Upper lobe of left lung (tissue), 4 donors: ENCODE measurements around the gene DNAJB11.
A peak's percentile ranks its signal among the peaks of the same experiment; 100 is the strongest.

ENCODE experiments used
- CTCF ChIP-seq, 6 experiments: fragments of 450-650 bp in 4 of 6; fragments of 200-600 bp in 2 of 6; sonication (generic) in 2 of 6; IDR thresholded peaks; one replicate each; pipeline ENCODE4 v1.5.1; 2016 to 2019; ENCODE audit warnings: antibody characterized with exemption in 6 of 6
- POLR2A ChIP-seq, 4 donors: fragments of 450-650 bp; IDR thresholded peaks; one replicate each; pipeline ENCODE4 v1.5.1; 2016 to 2017; ENCODE audit warnings: antibody characterized with exemption in 4 of 4, mild to moderate bottlenecking in 2 of 4
- POLR2AphosphoS5 ChIP-seq, 2 donors: sonication (generic); formaldehyde crosslinking; IDR thresholded peaks; one replicate each; pipeline ENCODE4 v1.5.1; 2017; ENCODE audit warnings: antibody characterized with exemption in 2 of 2

- TF ChIP-seq CTCF (IDR thresholded peaks at IDR 0.05): peak; percentile 80 to 99 (median 90)
- TF ChIP-seq POLR2AphosphoS5 (IDR thresholded peaks at IDR 0.05): no peak
- TF ChIP-seq POLR2A (IDR thresholded peaks at IDR 0.05): no peak
Measured at GRCh38 chr3:186614597-186615483, 44.3 kb downstream of the DNAJB11 start.
